Upper lobe of left lung (tissue), 6 donors: Measurements from ENCODE around the gene PCDHA11. TPM values are rescaled to one million over a fixed set of nuclear protein-coding genes. Genes with fewer than 3 reads are reported as not detected.

Experiments
- ATAC-seq, 2 donors: fragments of 200-7000 bp; cut with Tn5 transposase; one replicate each; pipeline ENCODE4 v1.9.1; 2022; ENCODE audit warnings: mild to moderate bottlenecking in 2 of 2, moderate library complexity in 2 of 2; ENCODE audit not compliant: low FRiP score in 2 of 2
- DNase-seq, 2 donors: peaks; one replicate each; pipeline ENCODE4 v3.0.0-alpha.2; 2019 to 2020
- H3K27ac ChIP-seq, 4 donors: fragments of 200-600 bp; sonication (generic); one replicate each; pipeline ENCODE4 v1.5.1; 2016 to 2019
- H3K27me3 ChIP-seq, 4 donors: fragments of 200-600 bp; sonication (generic); one replicate each; pipeline ENCODE4 v1.5.1; 2017 to 2019
- H3K36me3 ChIP-seq, 4 donors: fragments of 200-600 bp; sonication (generic); one replicate each; pipeline ENCODE4 v1.5.1; 2016 to 2019
- H3K4me1 ChIP-seq, 4 donors: fragments of 200-600 bp; sonication (generic); one replicate each; pipeline ENCODE4 v1.5.1; 2018 to 2019
- H3K4me3 ChIP-seq, 4 donors: fragments of 200-600 bp; sonication (generic); one replicate each; pipeline ENCODE4 v1.5.1; 2017 to 2019; ENCODE audit warnings: mild to moderate bottlenecking in 2 of 4, moderate library complexity in 1 of 4
- H3K9me3 ChIP-seq, 4 donors: fragments of 200-600 bp; sonication (generic); one replicate each; pipeline ENCODE4 v1.5.1; 2018 to 2019
- EP300 ChIP-seq, 4 donors: sonication (generic); formaldehyde crosslinking; IDR thresholded peaks; one replicate each; pipeline ENCODE4 v1.5.1; 2017; ENCODE audit warnings: antibody characterized with exemption in 4 of 4, control low read depth in 2 of 4
- POLR2A ChIP-seq, 4 donors: fragments of 450-650 bp; IDR thresholded peaks; one replicate each; pipeline ENCODE4 v1.5.1; 2016 to 2017; ENCODE audit warnings: antibody characterized with exemption in 4 of 4, mild to moderate bottlenecking in 2 of 4
- POLR2AphosphoS5 ChIP-seq, 2 donors: sonication (generic); formaldehyde crosslinking; IDR thresholded peaks; one replicate each; pipeline ENCODE4 v1.5.1; 2017; ENCODE audit warnings: antibody characterized with exemption in 2 of 2
- WGBS, 2 donors: methylation state at CpG; one replicate each; pipeline ENCODE4 v1.1.5; 2017 to 2018; 5-methylcytosine and 5-hydroxymethylcytosine counted together
- total RNA-seq, 6 donors: library from RNA; depleted of rRNA in 4 of 6; stranded (reverse); fragments of >200 nt in 4 of 6; gene quantifications; one replicate each; pipeline versions ENCODE4 v1.1.0 to v1.2.1, GENCODE V29; 2016 to 2021
- TF ChIP-seq, protein P1 (sequence below), 6 experiments: fragments of 450-650 bp in 4 of 6; fragments of 200-600 bp in 2 of 6; sonication (generic) in 2 of 6; IDR thresholded peaks; one replicate each; pipeline ENCODE4 v1.5.1; 2016 to 2019; ENCODE audit warnings: antibody characterized with exemption in 6 of 6
- donor health status: DM: no; HTN: no; CAD: no; lungs with moderate emphysema.
- donor health status: DM: no; HTN: yes; CAD: no; lungs with severe emphysema.

Gene PCDHA11
- total RNA-seq, 6 donors from 2014 or later: 0.61 to 5.2 (median 1.9) TPM

DNA sequence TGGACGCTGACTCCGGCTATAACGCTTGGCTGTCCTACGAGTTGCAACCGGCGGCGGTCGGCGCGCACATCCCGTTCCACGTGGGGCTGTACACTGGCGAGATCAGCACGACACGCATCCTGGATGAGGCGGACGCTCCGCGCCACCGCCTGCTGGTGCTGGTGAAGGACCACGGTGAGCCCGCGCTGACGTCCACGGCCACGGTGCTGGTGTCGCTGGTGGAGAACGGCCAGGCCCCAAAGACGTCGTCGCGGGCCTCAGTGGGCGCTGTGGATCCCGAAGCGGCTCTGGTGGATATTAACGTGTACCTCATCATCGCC, 8.5 kb downstream of the PCDHA11 start:
- Histone ChIP-seq H3K36me3 (no peaks in the 10 kb centered on the region), H3K4me3 (no peak overlapping the region), H3K27ac (no peak overlapping the region), H3K4me1 (no peaks in the 10 kb centered on the region), H3K9me3 (peaks cover 0 to 27% (median 21%) of the 10 kb centered on the region in 4 donors), H3K27me3 (no peaks in the 10 kb centered on the region)
- no peak for DNase-seq
- ATAC-seq: no peak
- 61% methylated on average over 24 of the region's 37 CpGs; no CpG with 5 or more reads in 1 of the 2 donors for WGBS, 2 donors
- no peak for TF ChIP-seq POLR2AphosphoS5 (IDR thresholded peaks at IDR 0.05)
- TF ChIP-seq, protein P1, sequence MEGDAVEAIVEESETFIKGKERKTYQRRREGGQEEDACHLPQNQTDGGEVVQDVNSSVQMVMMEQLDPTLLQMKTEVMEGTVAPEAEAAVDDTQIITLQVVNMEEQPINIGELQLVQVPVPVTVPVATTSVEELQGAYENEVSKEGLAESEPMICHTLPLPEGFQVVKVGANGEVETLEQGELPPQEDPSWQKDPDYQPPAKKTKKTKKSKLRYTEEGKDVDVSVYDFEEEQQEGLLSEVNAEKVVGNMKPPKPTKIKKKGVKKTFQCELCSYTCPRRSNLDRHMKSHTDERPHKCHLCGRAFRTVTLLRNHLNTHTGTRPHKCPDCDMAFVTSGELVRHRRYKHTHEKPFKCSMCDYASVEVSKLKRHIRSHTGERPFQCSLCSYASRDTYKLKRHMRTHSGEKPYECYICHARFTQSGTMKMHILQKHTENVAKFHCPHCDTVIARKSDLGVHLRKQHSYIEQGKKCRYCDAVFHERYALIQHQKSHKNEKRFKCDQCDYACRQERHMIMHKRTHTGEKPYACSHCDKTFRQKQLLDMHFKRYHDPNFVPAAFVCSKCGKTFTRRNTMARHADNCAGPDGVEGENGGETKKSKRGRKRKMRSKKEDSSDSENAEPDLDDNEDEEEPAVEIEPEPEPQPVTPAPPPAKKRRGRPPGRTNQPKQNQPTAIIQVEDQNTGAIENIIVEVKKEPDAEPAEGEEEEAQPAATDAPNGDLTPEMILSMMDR (IDR thresholded peaks at IDR 0.05): no peak
- TF ChIP-seq POLR2A (IDR thresholded peaks at IDR 0.05): no peak
- no peak for TF ChIP-seq EP300 (IDR thresholded peaks at IDR 0.05)

DNA sequence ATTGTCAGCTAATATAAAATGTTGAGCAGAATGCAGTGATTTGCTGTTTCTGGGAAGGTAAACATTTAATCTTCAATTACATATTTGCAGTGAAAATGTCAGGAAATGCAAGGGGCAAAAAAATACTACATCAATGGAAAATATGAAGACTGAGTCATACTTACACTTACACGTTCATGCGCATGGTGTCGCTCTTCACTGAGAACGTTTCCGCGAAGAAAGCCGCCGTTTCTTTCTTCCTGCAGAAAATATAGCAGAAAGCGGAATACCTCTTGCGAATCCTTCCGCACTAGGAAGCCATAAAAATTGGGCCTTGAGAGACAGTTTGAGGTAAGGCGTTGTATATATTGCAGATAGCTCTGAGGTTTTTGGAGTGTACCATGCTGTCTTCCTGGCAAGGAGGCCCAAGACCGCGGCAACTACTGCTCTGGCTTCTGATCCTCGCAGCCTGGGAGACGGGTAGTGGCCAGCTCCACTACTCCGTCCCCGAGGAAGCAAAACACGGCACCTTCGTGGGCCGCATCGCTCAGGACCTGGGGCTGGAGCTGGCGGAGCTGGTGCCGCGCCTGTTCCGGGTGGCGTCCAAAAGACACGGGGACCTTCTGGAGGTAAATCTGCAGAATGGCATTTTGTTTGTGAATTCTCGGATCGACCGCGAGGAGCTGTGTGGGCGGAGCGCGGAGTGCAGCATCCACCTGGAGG, 13.3 kb downstream of the PCDHA11 start, which contains the start of gene PCDHA13:
Gene PCDHA13, plus strand, starts transcription at position 236 of the 702 bp plus-strand sequence. Its CDS starts 145 bp downstream, at position 381.
- peaks cover 0 to 34% (median 20%) of the 10 kb centered on the region in 4 donors for H3K9me3 ChIP-seq
- WGBS, 2 donors: 18 to 19% methylated on average over 16 to 35 of the region's 35 CpGs
- no peaks in the 10 kb centered on the region for H3K36me3 ChIP-seq
- H3K27me3 ChIP-seq: peaks cover 0 to 4% (median 0%) of the 10 kb centered on the region in 4 donors
- ATAC-seq (peak in 1 of 2 donors; percentile 59), DNase-seq (peak in 1 of 2 donors; percentile 34)
- H3K27ac ChIP-seq: no peak within 1 kb of the TSS
- peak within 1 kb of the TSS in 3 of 4 donors; percentile 30 to 43 (median 34) for H3K4me3 ChIP-seq
- TF ChIP-seq POLR2AphosphoS5 (IDR thresholded peaks at IDR 0.05): no peak
- TF ChIP-seq, protein P1 (IDR thresholded peaks at IDR 0.05): peak in 5 of 6 experiments; percentile 9 to 54 (median 21)
- no peaks in the 10 kb centered on the region for H3K4me1 ChIP-seq

DNA sequence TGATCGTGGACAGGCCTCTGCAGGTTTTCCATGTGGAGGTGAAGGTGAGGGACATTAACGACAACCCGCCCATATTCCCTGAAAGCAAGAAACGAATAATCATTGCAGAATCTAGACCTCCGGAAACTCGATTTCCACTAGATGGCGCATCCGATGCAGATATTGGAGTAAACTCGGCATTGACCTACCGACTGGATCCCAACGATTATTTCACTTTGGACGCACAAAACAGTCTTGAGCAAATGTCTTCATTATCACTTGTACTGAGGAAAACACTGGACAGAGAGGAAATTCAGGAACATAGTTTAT, 13.8 kb downstream of the PCDHA11 start:
- no peak for TF ChIP-seq EP300 (IDR thresholded peaks at IDR 0.05)
- TF ChIP-seq, protein P1 (IDR thresholded peaks at IDR 0.05): peak in 2 of 6 experiments; percentile 20 to 23
- TF ChIP-seq POLR2AphosphoS5 (IDR thresholded peaks at IDR 0.05): no peak
- TF ChIP-seq POLR2A (IDR thresholded peaks at IDR 0.05): no peak
- Histone ChIP-seq H3K27ac (no peak overlapping the region), H3K9me3 (peaks cover 0 to 29% (median 16%) of the 10 kb centered on the region in 4 donors), H3K36me3 (no peaks in the 10 kb centered on the region), H3K4me3 (peak overlapping the region in 3 of 4 donors; percentile 30 to 43 (median 34)), H3K4me1 (no peaks in the 10 kb centered on the region), H3K27me3 (peaks cover 0 to 4% (median 0%) of the 10 kb centered on the region in 4 donors)
- peak in 1 of 2 donors; percentile 42 for ATAC-seq
- 15 to 32% methylated on average over 12 of the region's 12 CpGs for WGBS, 2 donors
- no peak for DNase-seq

DNA sequence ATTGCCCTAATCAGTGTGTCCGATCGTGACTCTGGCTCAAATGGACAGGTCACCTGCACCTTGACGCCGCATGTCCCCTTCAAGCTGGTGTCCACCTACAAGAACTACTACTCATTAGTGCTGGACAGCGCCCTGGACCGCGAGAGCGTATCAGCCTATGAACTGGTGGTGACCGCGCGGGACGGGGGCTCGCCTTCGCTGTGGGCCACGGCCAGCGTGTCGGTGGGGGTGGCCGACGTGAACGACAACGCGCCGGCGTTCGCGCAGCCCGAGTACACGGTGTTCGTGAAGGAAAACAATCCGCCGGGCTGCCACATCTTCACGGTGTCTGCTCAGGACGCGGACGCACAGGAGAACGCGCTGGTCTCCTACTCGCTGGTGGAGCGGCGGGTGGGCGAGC, 14.6 kb downstream of the PCDHA11 start:
- Histone ChIP-seq H3K4me1 (no peaks in the 10 kb centered on the region), H3K27me3 (peaks cover 0 to 4% (median 0%) of the 10 kb centered on the region in 4 donors), H3K36me3 (no peaks in the 10 kb centered on the region), H3K27ac (no peak overlapping the region), H3K4me3 (no peak overlapping the region), H3K9me3 (peaks cover 0 to 28% (median 16%) of the 10 kb centered on the region in 4 donors)
- TF ChIP-seq EP300 (IDR thresholded peaks at IDR 0.05): no peak
- TF ChIP-seq POLR2A (IDR thresholded peaks at IDR 0.05): no peak
- TF ChIP-seq, protein P1 (IDR thresholded peaks at IDR 0.05): no peak
- no peak for TF ChIP-seq POLR2AphosphoS5 (IDR thresholded peaks at IDR 0.05)
- DNase-seq (no peak), ATAC-seq (no peak)
- 41 to 59% methylated on average over 22 to 41 of the region's 41 CpGs for WGBS, 2 donors
